Measurements from ENCODE around the gene TSPOAP1.

DNA sequence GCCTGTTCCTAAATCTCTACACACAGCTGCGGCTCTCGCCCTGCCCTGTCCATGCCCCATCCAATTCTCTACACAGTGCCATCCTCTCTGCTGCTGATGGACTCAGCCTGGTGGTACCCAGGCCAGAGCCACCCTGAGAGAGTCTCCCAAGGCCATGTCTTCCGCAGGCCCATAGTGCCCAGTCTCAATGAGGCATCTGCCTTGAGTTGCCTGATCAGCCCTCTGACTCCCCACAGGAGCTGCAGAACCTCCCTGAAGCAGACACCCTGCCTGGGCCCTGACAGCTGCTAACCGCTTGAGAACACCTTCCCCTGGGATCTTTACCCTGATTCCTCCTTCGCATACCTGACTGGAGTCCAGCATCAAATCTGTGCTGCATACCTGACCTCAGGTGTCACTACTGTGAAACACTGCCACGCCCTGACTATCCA, 13.3 kb downstream of the TSPOAP1 start:
- TF ChIP-seq, protein P1, sequence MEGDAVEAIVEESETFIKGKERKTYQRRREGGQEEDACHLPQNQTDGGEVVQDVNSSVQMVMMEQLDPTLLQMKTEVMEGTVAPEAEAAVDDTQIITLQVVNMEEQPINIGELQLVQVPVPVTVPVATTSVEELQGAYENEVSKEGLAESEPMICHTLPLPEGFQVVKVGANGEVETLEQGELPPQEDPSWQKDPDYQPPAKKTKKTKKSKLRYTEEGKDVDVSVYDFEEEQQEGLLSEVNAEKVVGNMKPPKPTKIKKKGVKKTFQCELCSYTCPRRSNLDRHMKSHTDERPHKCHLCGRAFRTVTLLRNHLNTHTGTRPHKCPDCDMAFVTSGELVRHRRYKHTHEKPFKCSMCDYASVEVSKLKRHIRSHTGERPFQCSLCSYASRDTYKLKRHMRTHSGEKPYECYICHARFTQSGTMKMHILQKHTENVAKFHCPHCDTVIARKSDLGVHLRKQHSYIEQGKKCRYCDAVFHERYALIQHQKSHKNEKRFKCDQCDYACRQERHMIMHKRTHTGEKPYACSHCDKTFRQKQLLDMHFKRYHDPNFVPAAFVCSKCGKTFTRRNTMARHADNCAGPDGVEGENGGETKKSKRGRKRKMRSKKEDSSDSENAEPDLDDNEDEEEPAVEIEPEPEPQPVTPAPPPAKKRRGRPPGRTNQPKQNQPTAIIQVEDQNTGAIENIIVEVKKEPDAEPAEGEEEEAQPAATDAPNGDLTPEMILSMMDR (conservative IDR thresholded peaks at IDR 0.05; ENCODE audit: low read depth, low read length): no peak
- no peak for TF ChIP-seq EZH2phosphoT487 (IDR thresholded peaks at IDR 0.05; ENCODE audit: borderline replicate concordance, low read length)
- TF ChIP-seq EZH2 (IDR thresholded peaks at IDR 0.05; ENCODE audit: low read length, unreplicated experiment): no peak

All from PC-3 (cell line).